LoVo (cell line): Measurements from ENCODE around the gene MEGF11.

Source experiments
- DNase-seq: peaks from one replicate; pipeline ENCODE4 v3.0.0-alpha.2; 2016; ENCODE audit warnings: low spot score

The MEGF11 gene

DNA sequence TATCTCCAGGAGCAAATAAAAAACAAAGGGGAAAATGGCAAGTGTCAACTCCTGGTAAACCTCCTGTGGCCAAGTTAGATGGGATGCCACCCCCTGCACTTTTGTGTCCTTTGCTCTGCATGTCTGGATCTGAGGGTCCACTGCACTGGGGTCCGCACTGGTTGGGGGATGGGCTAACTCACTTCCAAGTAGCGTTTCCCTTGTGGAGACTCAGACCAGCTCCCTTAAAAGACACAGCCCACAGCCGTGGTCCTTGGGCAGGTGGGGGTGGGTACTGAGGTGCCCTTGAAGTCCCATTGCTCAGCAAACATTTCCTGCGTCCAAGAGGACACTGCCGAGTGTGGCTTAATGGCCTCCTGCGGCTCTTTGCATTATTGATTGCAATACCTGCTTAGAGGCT, 188.2 kb downstream of the MEGF11 start:
- DNase-seq = no peak

DNA sequence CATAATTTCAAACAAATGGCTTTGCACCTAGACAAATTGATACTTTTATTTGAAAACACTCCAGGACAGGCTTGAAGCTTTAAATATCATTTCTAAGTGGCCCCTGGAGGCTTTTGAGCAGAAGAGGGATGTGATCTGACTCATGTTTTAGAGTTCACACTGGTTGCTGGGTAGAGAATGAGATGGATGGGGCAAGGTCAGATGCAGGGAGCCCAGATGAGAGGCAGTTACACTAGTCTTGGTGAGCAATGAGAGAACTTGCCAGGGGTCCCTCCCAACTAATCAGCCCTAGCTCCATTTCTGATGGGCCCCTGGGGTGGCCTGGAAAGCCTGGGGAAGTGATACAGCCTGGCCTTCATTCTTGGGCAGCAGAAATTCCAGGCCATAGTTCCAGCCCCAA, 190.4 kb downstream of the MEGF11 start:
- DNase-seq = no peak

DNA sequence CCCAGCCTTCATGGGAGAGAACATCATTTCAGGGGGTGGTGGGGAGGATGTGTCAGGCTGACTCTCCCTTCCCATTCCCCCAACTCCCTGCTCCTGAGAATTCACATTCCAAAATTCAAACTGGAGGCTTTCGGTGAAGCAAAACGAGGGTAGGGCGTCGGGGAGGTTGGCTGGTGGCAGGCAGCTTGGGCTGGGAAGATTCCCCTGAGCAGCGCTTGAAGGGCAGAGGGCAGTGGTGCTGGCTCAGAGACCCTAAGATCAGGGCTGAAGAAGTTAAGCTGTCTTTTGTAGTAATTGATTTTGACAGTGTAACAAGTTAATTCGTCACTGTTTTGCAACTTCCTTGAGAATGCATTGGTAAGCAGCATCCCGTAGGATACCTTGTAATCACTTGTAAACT, 196.5 kb downstream of the MEGF11 start:
- DNase-seq = no peak

DNA sequence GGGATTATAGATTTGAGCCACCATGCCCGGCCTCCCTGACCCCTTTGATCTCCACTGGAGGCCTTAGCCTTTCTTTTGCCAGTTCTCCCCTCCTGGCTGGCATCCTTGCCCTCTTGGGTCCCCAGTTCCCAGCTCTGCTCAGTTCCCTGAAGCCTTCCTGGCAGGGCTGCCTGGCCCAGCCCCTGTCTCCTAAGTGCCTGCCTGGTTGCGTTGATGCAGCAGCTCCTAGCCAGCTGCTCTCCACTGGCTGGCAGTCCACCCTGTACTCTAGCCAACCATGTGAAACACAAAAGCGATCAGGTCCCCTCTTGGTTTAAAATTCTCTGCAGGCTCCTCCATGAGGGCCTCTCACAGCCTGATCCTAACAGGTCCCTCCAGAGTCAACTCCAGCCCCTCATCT, 199.6 kb downstream of the MEGF11 start:
- no peak for DNase-seq

DNA sequence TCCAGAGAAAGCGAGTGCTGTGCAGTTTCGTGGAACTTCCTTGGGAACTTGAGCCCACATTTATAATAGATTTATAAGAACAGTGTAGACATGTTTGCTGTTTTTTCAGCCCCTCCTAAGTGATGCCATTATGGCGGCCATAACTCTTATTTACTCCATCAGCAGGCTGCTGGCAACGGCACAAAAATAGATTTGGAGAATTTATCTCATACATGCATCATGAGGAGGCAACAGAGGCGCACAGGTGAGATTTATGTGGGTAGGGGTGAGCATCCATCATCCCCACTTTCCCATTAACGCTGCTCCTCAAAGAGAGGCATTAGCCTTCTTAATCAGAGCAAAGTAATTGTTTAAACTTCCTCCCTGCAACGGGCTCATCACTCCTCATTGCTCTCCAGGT, 201.7 kb downstream of the MEGF11 start:
- DNase-seq = no peak

DNA sequence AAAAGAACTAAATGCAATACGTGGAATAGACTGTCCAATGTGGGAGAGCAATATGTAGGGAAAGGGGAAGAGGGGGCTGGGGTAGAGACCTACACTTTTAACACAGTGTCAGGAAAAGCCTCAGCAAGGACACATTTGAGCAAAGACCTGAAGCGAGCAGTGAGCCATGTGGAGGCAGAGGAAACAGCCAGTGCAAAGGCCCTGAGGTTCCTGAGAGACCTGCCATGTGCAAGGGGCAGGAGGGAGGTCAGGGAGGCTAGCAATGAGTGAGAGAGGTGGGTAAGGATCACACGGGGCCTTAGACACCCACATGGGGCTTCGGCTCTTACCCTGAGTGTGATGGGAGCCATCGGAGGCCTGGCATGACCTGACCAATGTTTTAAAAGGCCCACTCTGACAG, 203.3 kb downstream of the MEGF11 start:
- no peak for DNase-seq

DNA sequence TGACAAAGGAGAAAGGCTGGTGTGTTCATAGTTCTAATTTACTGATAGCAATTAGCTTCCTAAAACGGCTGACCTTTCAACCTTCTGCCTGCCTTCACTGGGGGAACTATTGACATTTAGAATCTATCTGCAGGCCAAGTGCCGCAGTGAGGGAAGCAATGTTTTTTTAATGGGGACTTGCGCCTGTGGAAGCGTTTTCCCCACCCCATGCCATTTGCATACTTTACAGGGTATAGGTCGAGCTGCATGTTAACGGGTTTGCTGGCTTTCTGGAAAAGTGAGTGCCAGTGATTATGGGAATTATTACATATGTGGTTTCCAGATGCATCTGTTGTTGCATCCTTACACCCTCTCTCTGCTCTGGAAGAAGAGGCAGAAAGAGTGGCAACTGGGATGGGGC, 204.2 kb downstream of the MEGF11 start:
- no peak for DNase-seq

DNA sequence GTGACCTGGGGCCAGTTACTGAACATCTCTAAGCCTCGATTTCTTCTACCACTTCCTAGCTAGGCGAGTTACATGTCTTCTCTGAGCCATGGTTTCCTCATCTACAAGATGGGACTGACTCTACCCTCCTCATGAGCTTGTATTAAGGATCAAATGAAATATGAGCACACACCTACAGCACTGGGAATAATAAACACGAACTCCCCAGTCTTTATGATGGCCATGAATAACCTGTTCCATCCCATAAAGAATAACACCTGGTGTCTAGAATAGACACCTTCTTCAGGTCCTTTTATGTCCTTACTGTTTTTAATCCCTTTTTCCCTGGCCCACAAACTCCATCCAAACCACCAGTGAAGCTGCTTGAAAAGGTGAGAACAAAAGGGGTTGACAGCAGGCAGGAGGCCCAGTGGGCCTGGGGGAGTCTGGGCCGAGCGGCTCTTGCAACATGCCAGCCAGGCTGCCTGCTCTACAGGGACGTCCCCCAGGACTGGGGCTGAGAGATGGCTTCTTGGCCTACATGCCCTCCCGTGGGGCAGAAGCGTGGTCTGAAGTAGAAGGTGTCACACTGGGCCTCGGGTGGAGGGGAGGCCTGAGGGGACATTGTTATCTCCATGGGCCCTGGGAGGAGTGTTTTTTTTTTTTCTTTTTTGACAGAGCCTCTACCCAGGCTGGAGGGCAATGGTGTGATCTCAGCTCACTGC, 206.1 kb downstream of the MEGF11 start:
- DNase-seq = no peak

DNA sequence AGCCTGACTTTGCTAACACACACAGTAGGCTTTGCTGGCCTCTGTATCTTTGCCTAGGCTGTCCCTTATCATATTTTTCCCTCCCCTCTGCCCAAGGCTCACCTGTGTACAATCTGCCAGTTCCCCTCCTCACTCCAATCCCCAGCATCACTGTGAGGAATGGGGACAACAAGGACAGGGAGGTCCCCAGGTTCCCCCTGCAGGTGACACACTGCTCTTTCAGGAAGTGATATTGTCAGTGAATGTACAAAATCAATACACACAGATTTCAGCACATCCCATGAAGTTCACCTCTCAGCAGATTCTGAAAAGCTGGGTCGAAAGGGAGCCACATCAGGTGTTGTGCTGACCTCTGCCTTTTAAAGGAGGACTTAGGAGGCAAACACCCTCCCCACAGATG, 206.8 kb downstream of the MEGF11 start:
- DNase-seq = no peak

DNA sequence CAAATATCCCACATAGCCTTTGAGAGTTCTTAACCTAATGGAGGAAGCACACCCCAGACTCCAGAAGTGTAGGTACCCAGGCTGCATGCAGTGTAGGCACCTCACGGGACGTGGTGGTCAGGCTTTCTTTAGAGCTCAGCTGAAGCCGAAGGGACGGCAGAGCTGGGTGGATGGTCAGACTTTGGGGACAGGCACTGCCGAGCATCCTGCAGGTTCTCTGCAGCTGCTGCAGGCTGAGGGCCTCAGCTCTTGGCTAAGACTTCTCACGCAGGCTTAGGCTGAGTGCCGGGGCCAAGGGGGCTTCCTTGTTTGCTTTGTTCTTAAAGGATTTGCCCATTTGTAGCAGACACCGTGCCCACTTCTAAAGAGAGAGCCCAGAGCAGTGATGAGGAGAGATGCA, 207.2 kb downstream of the MEGF11 start:
- no peak for DNase-seq

DNA sequence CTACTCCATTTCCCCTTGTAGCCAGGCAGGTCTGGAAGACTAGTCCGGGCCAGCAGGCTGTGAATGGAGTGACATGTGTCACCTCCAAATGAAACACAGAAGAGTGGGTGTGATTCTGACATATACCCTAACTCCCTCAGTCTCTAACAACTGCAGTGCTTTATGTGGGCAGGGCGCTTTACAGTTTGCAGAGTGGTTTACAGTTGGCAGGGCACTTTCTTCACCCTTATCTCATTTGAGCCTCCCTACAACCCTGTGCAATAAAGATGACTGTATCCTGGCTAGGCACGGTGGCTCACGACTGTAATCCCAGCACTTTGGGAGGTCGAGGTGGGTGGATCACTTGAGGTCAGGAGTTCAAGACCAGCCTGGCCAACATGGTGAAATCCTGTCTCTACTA, 208.0 kb downstream of the MEGF11 start:
- no peak for DNase-seq

DNA sequence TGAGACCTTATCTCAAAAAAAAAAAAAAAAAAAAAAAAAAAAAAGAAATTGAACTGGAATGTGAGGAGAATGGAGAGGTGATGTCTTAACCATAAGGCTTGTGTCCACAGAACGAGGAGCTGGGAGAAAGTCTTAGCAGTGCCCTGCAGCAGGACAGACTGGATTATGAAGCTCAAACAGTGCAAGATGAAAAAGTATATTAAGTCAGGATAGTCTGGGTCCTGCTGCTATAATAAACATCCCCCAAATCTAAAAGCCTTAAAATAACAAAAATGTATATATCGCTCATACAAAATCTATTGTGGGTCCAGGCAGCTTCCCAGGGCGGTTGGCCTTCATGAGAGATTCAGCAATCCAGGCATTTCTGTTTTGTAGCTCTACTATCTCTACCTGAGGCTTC, 208.7 kb downstream of the MEGF11 start:
- no peak for DNase-seq

DNA sequence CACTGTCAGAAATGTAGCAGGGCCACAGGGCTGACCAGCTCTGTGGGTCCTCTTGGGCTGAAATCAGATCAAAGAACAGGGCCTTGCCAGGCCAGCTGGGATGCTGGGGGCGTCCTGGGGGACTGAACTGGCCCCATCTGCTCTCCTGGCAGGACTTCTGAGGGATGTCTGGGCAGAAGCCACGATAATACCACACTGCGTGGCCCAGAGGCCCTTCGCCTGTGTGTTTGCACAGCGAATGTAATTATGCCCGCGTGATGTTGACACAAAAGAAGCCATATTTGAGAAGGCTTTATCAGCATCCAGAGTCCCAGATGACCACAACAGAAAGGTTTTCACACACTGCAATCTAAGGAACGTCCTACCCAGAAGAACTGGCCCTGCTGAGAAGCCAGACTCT, 210.3 kb downstream of the MEGF11 start:
- DNase-seq = no peak

DNA sequence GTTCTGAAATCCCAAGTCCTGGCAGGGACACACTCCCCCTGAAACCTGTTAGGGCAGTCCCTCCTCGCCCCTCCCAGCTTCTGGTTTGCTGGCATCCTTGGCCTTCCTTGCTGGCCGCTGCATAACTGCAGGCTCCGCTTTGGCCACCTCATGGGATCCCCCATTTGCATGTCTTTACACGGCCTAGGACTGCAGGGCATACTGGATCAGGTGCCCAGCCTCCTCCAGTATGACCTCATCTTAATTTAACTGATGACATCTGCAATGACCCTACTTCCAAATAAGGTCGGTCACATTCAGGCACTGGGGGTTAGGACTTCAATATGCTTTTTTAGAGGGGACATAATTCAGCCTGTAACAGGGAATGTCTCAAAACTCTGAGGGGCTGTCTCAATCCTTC, 210.9 kb downstream of the MEGF11 start:
- no peak for DNase-seq

DNA sequence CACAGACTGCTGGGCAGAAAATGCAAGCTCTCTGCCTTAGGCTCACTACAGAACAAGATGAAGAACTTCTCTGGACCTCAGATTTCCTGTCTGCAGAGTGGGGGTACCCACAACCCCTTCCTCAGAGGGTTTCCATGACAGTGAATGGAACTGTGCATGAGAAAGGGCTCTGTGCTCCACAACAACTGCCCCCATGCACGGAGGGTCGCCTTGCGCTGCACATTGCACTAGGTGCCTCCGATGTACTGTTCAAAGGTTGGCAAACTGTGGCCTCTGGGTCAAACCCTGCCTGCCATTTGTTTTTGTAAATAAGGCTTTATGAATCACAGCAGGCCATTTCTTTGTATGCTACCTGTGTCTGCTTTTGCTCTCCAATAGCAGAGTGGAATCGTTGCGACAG, 212.3 kb downstream of the MEGF11 start:
- no peak for DNase-seq

DNA sequence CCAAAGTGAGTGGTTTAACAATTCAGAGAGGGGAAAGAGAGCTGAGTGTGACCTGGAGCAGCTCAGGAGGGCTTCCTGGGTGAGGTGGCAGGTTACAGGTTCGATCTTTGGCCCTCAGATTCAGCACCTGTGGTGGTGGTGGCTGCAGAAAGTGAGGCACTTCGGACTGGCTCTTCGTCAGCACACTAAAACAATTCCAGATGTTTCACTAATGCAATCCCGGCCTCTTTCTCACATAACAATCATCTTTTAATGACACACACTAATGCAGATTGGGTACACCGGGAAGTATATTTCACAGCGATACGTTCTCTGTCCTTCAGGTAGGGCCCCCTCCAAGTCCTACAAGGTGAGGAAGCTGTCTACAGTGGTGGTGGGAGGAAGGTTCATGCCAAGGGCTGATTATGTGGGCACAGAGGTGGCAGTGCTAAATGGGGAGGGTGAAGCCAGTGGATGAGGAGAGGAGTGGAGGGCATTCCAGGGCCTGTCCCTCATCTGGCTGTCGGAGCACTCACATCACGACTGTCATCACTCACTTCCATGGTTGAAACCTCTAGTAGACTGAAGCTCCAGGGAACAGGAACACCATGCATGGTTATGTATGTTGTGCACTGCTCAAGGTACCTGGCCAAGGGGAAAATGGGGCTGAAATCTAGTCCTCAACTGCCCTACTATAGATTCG, 213.2 kb downstream of the MEGF11 start:
- DNase-seq = no peak

DNA sequence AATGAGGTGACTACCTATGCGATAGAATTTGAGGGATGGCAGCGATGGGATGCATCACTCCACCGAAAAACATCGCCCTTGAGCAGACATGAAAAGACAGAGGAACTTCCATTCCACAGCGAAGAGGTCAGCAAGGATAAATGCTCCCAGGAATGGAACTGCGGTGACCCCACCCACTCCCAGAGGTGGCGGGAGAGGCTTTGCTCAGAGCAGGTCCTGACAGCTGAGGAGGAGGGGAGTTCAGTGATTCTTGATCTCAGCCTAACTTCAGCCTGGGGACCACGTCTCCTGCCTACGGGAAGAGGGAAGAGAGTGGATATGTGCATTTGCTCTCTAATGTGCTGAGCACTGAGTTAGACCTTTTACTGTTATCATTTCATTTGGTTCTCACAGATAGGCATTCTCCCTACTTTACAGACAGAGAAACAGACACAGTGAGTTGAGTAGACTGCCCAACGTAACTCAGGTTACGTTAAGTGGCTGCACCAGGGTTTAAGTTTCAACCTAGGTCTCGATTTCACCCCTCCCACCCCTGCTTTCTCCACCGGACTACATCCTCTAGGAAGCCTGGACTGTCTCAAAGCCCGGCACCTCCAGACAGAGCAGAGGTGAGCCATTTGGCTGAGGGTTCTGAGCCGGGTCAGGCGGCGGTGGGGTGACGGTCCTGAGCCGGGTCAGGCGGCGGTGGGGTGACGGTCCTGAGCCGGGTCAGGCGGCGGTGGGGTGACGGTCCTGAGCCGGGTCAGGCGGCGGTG, 214.3 kb downstream of the MEGF11 start:
- no peak for DNase-seq

DNA sequence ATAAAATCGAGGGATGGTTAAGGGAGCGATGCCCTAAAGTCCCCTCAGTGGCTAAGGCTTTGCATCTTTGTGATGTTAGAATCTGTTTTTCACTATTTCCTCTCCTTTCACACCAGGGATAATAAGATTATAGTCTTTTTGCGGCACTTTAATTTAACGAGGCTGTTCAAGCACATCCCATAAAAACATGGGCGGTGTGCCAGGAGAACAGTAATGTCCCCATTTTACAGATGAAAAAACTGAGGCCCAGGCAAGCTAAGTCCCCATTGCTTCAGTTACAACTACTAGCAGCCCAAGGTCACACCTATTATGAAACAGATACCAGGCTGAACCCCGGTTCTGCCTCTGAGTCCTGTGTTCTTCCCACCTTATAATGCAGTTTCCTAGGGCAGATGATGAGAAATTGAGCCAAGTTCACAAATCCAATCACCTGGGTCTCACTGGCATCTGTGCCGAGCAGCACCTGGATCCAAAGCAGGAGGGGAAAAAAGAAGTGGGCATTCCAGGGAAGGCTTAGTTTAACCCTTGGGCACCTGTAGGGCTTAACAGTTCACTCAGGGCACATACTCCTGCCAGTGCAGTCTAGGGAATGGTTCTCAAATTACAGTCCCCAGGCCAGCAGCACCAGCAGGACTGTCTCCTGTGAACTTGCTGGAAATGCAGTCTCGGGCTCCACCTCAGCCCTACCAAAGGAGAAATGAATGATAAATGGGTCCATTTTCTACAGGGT, 215.0 kb downstream of the MEGF11 start:
- no peak for DNase-seq

DNA sequence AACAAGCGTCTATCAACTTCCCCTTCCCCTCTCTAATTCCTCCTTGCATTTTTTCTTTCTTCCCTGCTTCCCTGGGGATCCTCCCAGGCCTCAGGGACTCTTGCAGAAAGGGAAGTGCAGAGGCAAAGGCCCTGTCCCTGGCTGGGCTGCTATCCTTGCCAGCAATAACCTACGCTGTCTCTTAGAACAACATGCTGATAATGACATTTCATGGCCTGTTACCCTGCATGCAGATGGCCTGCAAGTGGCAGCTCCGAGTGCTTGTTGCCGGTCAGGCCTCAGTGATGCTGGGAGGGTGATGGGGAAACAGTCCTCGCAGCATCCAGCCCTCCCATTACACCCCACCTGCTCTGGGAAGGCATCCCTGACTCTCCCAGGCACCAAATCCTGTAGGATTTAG, 216.7 kb downstream of the MEGF11 start:
- DNase-seq = no peak

DNA sequence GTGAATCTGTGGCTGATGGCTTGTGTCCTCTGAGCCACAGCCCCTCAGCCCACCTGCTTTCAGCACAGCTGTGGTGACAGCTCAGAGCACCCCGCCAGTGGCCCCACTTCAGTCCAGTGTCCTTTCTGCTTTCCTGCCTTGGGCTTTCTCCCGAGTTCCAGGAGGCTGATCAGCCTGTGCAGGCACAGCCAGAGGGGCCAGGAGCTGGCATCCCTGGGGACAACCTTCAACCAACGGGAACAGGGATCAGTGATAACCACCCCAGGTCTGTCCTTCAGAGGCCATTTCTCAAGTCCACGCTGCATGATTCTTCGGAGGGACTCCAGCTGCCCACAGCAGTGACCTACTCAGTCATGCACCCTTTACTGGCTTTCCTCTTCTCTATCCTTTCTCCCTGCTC, 217.6 kb downstream of the MEGF11 start:
- no peak for DNase-seq

DNA sequence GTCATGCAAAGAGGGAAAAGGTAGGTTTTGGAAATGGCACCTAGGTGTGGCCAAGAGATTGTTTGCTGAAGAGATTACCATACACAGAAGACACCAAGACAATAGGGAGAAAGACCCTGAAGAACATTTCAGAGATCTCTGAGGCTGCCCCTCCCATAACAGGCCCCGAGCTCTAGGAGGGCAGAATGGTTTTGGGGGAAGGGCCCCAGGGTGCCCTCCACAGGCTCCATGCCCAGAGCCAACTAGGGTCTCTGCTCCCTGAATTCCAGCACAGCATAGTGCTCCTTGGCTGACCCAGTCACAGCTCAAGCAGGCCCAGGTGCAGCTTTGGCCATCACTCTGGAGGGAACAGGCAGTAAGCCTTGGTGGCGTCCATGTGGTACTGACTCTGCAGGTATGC, 220.4 kb downstream of the MEGF11 start:
- DNase-seq = no peak

DNA sequence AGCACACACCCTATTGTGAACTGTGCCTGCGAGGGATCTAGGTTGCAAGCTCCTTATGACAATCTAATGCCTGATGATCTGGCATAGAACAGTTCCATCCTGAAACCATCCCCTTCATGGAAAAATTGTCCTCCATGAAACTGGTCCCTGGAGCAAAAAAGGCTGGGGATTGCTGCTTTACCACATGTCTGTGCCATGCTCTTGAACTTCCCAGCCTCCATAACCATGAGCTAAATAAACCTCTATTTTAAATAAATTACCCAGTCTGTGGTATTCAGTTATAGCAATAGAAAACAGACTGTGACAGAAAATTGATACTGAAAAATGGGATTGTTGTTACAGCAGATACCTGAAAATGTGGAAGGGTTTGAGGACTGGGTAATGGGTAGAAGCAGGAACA, 221.5 kb downstream of the MEGF11 start:
- DNase-seq = no peak

DNA sequence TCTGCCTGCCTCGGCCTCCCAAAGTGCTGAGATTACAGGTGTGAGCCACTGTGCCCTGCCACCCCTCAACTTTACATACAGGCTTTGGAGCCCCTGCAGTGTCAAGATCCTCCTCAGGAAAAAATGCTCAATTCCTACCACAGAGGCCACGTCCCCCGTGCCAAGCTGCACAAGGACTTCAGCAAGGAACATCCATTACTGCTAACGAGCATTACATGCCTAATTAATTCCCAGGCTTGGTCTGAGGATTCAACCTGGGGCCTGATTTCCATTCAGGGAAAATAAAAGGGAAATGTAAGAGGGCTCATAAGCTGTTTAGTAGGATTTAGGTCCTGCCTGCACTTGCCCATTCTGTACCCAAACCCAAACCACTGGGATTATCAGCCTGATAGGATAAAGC, 222.9 kb downstream of the MEGF11 start:
- DNase-seq = no peak
